ENCODE measurements around the gene UBE2S. TPM values are rescaled to one million over a fixed set of nuclear protein-coding genes. Genes with fewer than 3 reads are reported as not detected.

UBE2S gene
- total RNA-seq, 2 donors from 2014 or later = 16.3 to 17.9 TPM

DNA sequence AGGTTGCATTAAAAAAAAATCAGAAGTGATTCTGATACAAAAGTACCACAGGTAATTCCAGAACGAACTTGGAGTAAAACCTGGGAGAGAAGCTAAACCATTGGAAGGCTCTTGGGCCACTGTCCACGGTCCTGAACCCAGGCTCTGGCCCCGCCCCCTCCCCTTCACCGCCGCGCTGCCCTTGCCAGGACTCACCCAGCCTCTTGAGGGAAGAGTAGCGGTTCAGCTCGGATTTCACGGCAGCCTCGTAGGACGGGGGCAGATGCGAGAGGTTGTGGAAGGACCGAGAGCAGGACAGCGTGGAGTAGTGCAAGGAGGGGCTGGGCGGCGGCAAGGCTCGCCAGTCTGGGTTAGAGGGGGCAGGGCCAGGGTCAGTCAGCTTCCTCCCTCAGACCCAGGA lies 29.8 kb upstream of the UBE2S start:
- DNase-seq (ENCODE audit: low spot score) = no peak
- no peak overlapping the region for H3K4me3 ChIP-seq
- peaks cover 18% of the 10 kb centered on the region for H3K27me3 ChIP-seq (replicated peaks; ENCODE audit: insufficient read depth)
- no peak for ATAC-seq (ENCODE audit: insufficient number of reproducible peaks, low FRiP score, low read depth)
- peaks cover 0 to 10% of the 10 kb centered on the region in 2 donors for H3K4me1 ChIP-seq (ENCODE audit: control insufficient read depth in 1 of 2, low read depth in 2 of 2)
- H3K9me3 ChIP-seq = no peaks in the 10 kb centered on the region
- H3K36me3 ChIP-seq = no peaks in the 10 kb centered on the region
- TF ChIP-seq CTCF (IDR thresholded peaks at IDR 0.05) = no peak
- H3K27ac ChIP-seq = no peak overlapping the region

GRCh38 chr19:55436847-55437246 lies 29.3 kb upstream of the UBE2S start:
- Histone ChIP-seq H3K27me3 (replicated peaks; ENCODE audit: insufficient read depth) (peaks cover 21% of the 10 kb centered on the region), H3K36me3 (no peaks in the 10 kb centered on the region), H3K9me3 (no peaks in the 10 kb centered on the region), H3K27ac (no peak overlapping the region), H3K4me3 (no peak overlapping the region), H3K4me1 (ENCODE audit: control insufficient read depth in 1 of 2, low read depth in 2 of 2) (peaks cover 0 to 8% of the 10 kb centered on the region in 2 donors)
- no peak for TF ChIP-seq CTCF (IDR thresholded peaks at IDR 0.05)
- DNase-seq (ENCODE audit: low spot score) (no peak), ATAC-seq (ENCODE audit: insufficient number of reproducible peaks, low FRiP score, low read depth) (no peak)

DNA sequence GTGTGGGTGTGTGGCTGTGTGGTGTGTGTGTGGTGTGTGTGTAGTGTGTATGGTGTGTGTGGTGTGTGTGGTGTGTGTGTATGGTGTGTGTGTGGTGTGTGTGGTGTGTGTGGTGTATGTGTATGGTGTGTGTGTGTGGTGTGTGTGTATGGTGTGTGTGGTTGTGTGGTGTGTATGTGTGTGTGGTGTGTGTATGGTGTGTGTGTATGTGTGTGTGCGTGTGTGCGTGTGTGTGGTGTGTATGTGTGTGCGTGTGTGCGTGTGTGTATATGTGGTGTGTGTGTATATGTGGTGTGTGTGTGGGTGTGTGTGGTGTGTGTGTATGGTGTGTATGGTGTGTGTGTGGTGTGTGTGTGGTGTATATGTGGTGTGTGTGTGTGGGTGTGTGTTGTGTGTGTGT lies 27.4 kb upstream of the UBE2S start:
- Histone ChIP-seq H3K27me3 (replicated peaks; ENCODE audit: insufficient read depth) (peaks cover 8% of the 10 kb centered on the region), H3K36me3 (no peaks in the 10 kb centered on the region), H3K27ac (no peak overlapping the region), H3K9me3 (no peaks in the 10 kb centered on the region), H3K4me1 (ENCODE audit: control insufficient read depth in 1 of 2, low read depth in 2 of 2) (no peaks in the 10 kb centered on the region), H3K4me3 (no peak overlapping the region)
- no peak for ATAC-seq (ENCODE audit: insufficient number of reproducible peaks, low FRiP score, low read depth)
- TF ChIP-seq CTCF (IDR thresholded peaks at IDR 0.05) = no peak
- no peak for DNase-seq (ENCODE audit: low spot score)

GRCh38 chr19:55434356-55434919 lies 26.9 kb upstream of the UBE2S start:
- H3K4me1 ChIP-seq (ENCODE audit: control insufficient read depth in 1 of 2, low read depth in 2 of 2) = no peaks in the 10 kb centered on the region
- no peaks in the 10 kb centered on the region for H3K36me3 ChIP-seq
- ATAC-seq (ENCODE audit: insufficient number of reproducible peaks, low FRiP score, low read depth) (no peak), DNase-seq (ENCODE audit: low spot score) (no peak)
- no peak for TF ChIP-seq CTCF (IDR thresholded peaks at IDR 0.05)
- no peaks in the 10 kb centered on the region for H3K9me3 ChIP-seq
- no peak overlapping the region for H3K27ac ChIP-seq
- H3K4me3 ChIP-seq = no peak overlapping the region
- H3K27me3 ChIP-seq (replicated peaks; ENCODE audit: insufficient read depth) = peaks cover 7% of the 10 kb centered on the region

- Histone ChIP-seq H3K27me3 (replicated peaks; ENCODE audit: insufficient read depth) (peaks cover 7% of the 10 kb centered on the region), H3K9me3 (no peaks in the 10 kb centered on the region), H3K27ac (no peak overlapping the region), H3K4me1 (ENCODE audit: control insufficient read depth in 1 of 2, low read depth in 2 of 2) (no peaks in the 10 kb centered on the region), H3K36me3 (no peaks in the 10 kb centered on the region), H3K4me3 (no peak overlapping the region)
- no peak for ATAC-seq (ENCODE audit: insufficient number of reproducible peaks, low FRiP score, low read depth)
- no peak for TF ChIP-seq CTCF (IDR thresholded peaks at IDR 0.05)
- DNase-seq (ENCODE audit: low spot score) = no peak
Measured at GRCh38 chr19:55433292-55433691, 25.7 kb upstream of the UBE2S start.

Data from thoracic aorta (tissue), 2 donors.